ENCODE data around the gene EPB41L4B.
"Not testable (repeated sequence)": the region's sequence is repeated elsewhere in the genome, so short reads cannot be mapped to it uniquely, and the experiment has no call there.

- not testable (repeated sequence) for TF ChIP-seq RFX5 (IDR thresholded peaks at IDR 0.05; ENCODE audit: low read depth, low read length); CTCF (conservative IDR thresholded peaks at IDR 0.05; ENCODE audit: low read depth, low read length); RCOR1 (IDR thresholded peaks at IDR 0.05; ENCODE audit: insufficient replicate concordance, low read length); SMC3 (IDR thresholded peaks at IDR 0.05; ENCODE audit: low read depth, low read length); CEBPB (IDR thresholded peaks at IDR 0.05; ENCODE audit: low read depth, low read length); MAZ (IDR thresholded peaks at IDR 0.05; ENCODE audit: borderline replicate concordance, low read depth, low read length); POLR2A (IDR thresholded peaks at IDR 0.05; ENCODE audit: low read depth, low read length)
Measured at GRCh38 chr9:109358968-109359603, 38.2 kb upstream of the EPB41L4B start.

Measured in IMR-90 (cell line).